Measurements from ENCODE around the gene CAMP. TPM values are rescaled to one million over a fixed set of nuclear protein-coding genes. Genes with fewer than 3 reads are reported as not detected.

The CAMP gene
- polyA plus RNA-seq, 1 of the 3 experiments (the other 2 are of a cell fraction): not detected

GRCh38 chr3:48268936-48269561 lies 45.8 kb downstream of the CAMP start:
- no peak for DNase-seq
- Histone ChIP-seq H3K9me3 (no peaks in the 10 kb centered on the region), H2AFZ (ENCODE audit: low read depth) (no peak overlapping the region), H4K20me1 (ENCODE audit: insufficient read depth) (no peaks in the 10 kb centered on the region), H3K9me2 (no peaks in the 10 kb centered on the region), H3K79me2 (ENCODE audit: insufficient read depth) (no peaks in the 10 kb centered on the region), H3F3A (replicated peaks; ENCODE audit: insufficient read depth) (no peaks in the 10 kb centered on the region), H3K4me3 (ENCODE audit: low read depth in 2 of 2, low read length in 1 of 2) (no peak overlapping the region), H3K4me2 (no peak overlapping the region), H3K27ac (ENCODE audit: low read depth in 2 of 2, low read length in 1 of 2) (no peak overlapping the region), H3K9ac (no peak overlapping the region), H3K27me3 (ENCODE audit: insufficient read depth) (no peaks in the 10 kb centered on the region), H3K36me3 (replicated peaks in 1 of 2; ENCODE audit: control insufficient read depth in 1 of 2, insufficient read depth in 2 of 2, low read length in 1 of 2) (peaks cover 4 to 28% of the 10 kb centered on the region in 2 experiments), H3K4me1 (ENCODE audit: control insufficient read depth in 1 of 2, insufficient read depth in 2 of 2, low read depth in 1 of 2, low read length in 1 of 2) (no peaks in the 10 kb centered on the region; a peak in 1 of 4 replicates)
- 91% methylated on average over 23 of the region's 23 CpGs for WGBS (ENCODE audit: low lambda C conversion rate)
- ChIA-PET CTCF (interaction anchor here (1.2 to 10.9 kb wide), 5 partner anchors 10 to 280 kb away, joined by 3 to 379 read pairs (median 7); partner anchors contain the start of gene PLXNB1), POLR2A (interaction anchor here (0.8 kb wide), 1 partner anchor 171 kb away, joined by 3 read pairs; the partner anchor contains the start of genes CCDC51 and TMA7)
- TF ChIP-seq EZH2phosphoT487 (IDR thresholded peaks at IDR 0.05; ENCODE audit: borderline replicate concordance, low read depth) (no peak), RAD21 (IDR thresholded peaks at IDR 0.05; ENCODE audit: low read length) (no peak), GATA2 (CRISPR knock-in tag; IDR thresholded peaks at IDR 0.05) (no peak), ELF1 (IDR thresholded peaks at IDR 0.05) (no peak), FOXJ3 (CRISPR knock-in tag; IDR thresholded peaks at IDR 0.05) (no peak), NFIC (IDR thresholded peaks at IDR 0.05; ENCODE audit: borderline replicate concordance) (no peak), IRF3 (IDR thresholded peaks at IDR 0.05; ENCODE audit: low read depth, low read length) (no peak), RCOR1 (IDR thresholded peaks at IDR 0.05; ENCODE audit: low read length) (no peak), TEAD4 (IDR thresholded peaks at IDR 0.05; ENCODE audit: borderline replicate concordance, insufficient read depth) (no peak)

DNA sequence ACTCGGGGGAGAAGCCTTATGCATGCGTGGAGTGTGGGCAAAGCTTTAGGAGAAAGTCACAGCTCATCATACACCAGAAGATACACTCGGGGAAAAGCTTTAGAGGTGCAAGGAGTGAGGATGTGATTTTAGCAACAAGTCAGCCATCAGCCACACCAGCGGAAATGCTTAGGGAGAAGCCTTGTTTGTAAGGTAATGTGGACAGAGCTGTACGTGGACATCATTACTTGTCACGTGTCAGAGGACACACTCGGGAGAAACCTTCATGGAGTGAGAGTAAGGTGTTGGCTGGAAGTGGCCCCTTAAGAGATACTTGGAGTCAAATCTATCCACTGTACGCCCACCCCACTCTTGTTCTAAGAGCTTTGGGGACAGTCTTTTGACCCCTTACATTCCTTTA lies 46.3 kb downstream of the CAMP start:
- no peaks in the 10 kb centered on the region for H3K79me2 ChIP-seq (ENCODE audit: insufficient read depth)
- no peak overlapping the region for H3K4me3 ChIP-seq (ENCODE audit: low read depth in 2 of 2, low read length in 1 of 2)
- WGBS (ENCODE audit: low lambda C conversion rate): 95% methylated on average over 8 of the region's 8 CpGs
- DNase-seq: no peak
- POLR2A ChIA-PET: no interaction called here
- no peaks in the 10 kb centered on the region for H3K9me2 ChIP-seq
- no peaks in the 10 kb centered on the region; a peak in 1 of 4 replicates for H3K4me1 ChIP-seq (ENCODE audit: control insufficient read depth in 1 of 2, insufficient read depth in 2 of 2, low read depth in 1 of 2, low read length in 1 of 2)
- H3K36me3 ChIP-seq (replicated peaks in 1 of 2; ENCODE audit: control insufficient read depth in 1 of 2, insufficient read depth in 2 of 2, low read length in 1 of 2): peaks cover 4 to 28% of the 10 kb centered on the region in 2 experiments
- H3K9ac ChIP-seq: no peak overlapping the region
- H3K27me3 ChIP-seq (ENCODE audit: insufficient read depth): no peaks in the 10 kb centered on the region
- H4K20me1 ChIP-seq (ENCODE audit: insufficient read depth): no peaks in the 10 kb centered on the region
- H3K27ac ChIP-seq (ENCODE audit: low read depth in 2 of 2, low read length in 1 of 2): no peak overlapping the region
- no peaks in the 10 kb centered on the region for H3K9me3 ChIP-seq
- no peak for TF ChIP-seq RXRA (IDR thresholded peaks at IDR 0.05; ENCODE audit: borderline replicate concordance, low read depth)
- no peak for TF ChIP-seq JUND (IDR thresholded peaks at IDR 0.05)
- no peak for TF ChIP-seq IRF3 (IDR thresholded peaks at IDR 0.05; ENCODE audit: low read depth, low read length)
- no peak for TF ChIP-seq REST (IDR thresholded peaks at IDR 0.05; ENCODE audit: low read depth, low read length)
- no peak for TF ChIP-seq FOSL2 (IDR thresholded peaks at IDR 0.05; ENCODE audit: borderline replicate concordance, low read depth)
- no peak for TF ChIP-seq GABPA (IDR thresholded peaks at IDR 0.05; ENCODE audit: low read depth)
- TF ChIP-seq MEF2A (IDR thresholded peaks at IDR 0.05; ENCODE audit: borderline replicate concordance, low read depth): no peak
- TF ChIP-seq TAF1 (IDR thresholded peaks at IDR 0.05; ENCODE audit: borderline replicate concordance, low read depth, low read length): no peak
- no peak for TF ChIP-seq ELF1 (IDR thresholded peaks at IDR 0.05)
- TF ChIP-seq YY1 (IDR thresholded peaks at IDR 0.05; ENCODE audit: low read depth): no peak
- no peak for TF ChIP-seq EP300 (IDR thresholded peaks at IDR 0.05; ENCODE audit: borderline replicate concordance in 1 of 2, low read depth in 1 of 2, low read length in 1 of 2)
- TF ChIP-seq SMC3 (IDR thresholded peaks at IDR 0.05; ENCODE audit: low read depth, low read length): no peak
- TF ChIP-seq ZBTB33 (IDR thresholded peaks at IDR 0.05; ENCODE audit: borderline replicate concordance, low read depth): no peak
- TF ChIP-seq FOXJ3 (CRISPR knock-in tag; IDR thresholded peaks at IDR 0.05): no peak
- CTCF ChIA-PET: interaction anchor here (1.1 to 10.9 kb wide), 8 partner anchors 10 to 279 kb away, joined by 3 to 379 read pairs (median 6); partner anchors contain the start of gene PLXNB1
- H3K4me2 ChIP-seq: no peak overlapping the region
- H2AFZ ChIP-seq (ENCODE audit: low read depth): no peak overlapping the region
- H3F3A ChIP-seq (replicated peaks; ENCODE audit: insufficient read depth): no peaks in the 10 kb centered on the region

All from SK-N-SH (cell line).